Tibial nerve (tissue), 4 donors: Measurements from ENCODE around the gene EIF1AX. TPM values are rescaled to one million over a fixed set of nuclear protein-coding genes. Genes with fewer than 3 reads are reported as not detected.
A peak's percentile ranks its signal among the peaks of the same experiment; 100 is the strongest.
"Not testable (repeated sequence)": the region's sequence is repeated elsewhere in the genome, so short reads cannot be mapped to it uniquely, and the experiment has no call there.

Source experiments
- DNase-seq, 2 donors: peaks; one replicate each; pipeline ENCODE4 v3.0.0-alpha.2; 2019; ENCODE audit warnings: low spot score in 2 of 2
- H3K27ac ChIP-seq, 4 donors: fragments of 200-600 bp; sonication (generic) in 3 of 4; one replicate each; pipeline ENCODE4 v1.5.1; 2017 to 2019; ENCODE audit warnings: mild to moderate bottlenecking in 1 of 4
- H3K27me3 ChIP-seq, 2 donors: fragments of 200-600 bp; sonication (generic) in 1 of 2; one replicate each; pipeline versions ENCODE4 v1.5.1 to v1.6.0; 2017 to 2019
- H3K36me3 ChIP-seq, 3 donors: fragments of 200-600 bp; sonication (generic); one replicate each; pipeline ENCODE4 v1.5.1; 2018 to 2019
- H3K4me1 ChIP-seq, 4 donors: fragments of 200-600 bp; sonication (generic) in 3 of 4; one replicate each; pipeline ENCODE4 v1.5.1; 2017 to 2019
- H3K4me3 ChIP-seq, 4 donors: fragments of 200-600 bp; sonication (generic) in 3 of 4; one replicate each; pipeline ENCODE4 v1.5.1; 2017 to 2019; ENCODE audit warnings: mild to moderate bottlenecking in 1 of 4, moderate library complexity in 1 of 4
- H3K9me3 ChIP-seq, 4 donors: fragments of 200-600 bp; sonication (generic) in 3 of 4; one replicate each; pipeline ENCODE4 v1.5.1; 2017 to 2019
- CTCF ChIP-seq, 5 experiments: fragments of 200-600 bp in 3 of 5; fragments of 450-650 bp in 2 of 5; sonication (generic) in 3 of 5; IDR thresholded peaks; one replicate each; pipeline ENCODE4 v1.5.1; 2016 to 2019; ENCODE audit warnings: antibody characterized with exemption in 5 of 5, mild to moderate bottlenecking in 3 of 5, moderate library complexity in 2 of 5
- EP300 ChIP-seq, 2 donors: sonication (generic); formaldehyde crosslinking; IDR thresholded peaks; one replicate each; pipeline ENCODE4 v1.6.1; 2017; ENCODE audit warnings: antibody characterized with exemption in 2 of 2, mild to moderate bottlenecking in 1 of 2
- POLR2A ChIP-seq, 2 donors: fragments of 450-650 bp; IDR thresholded peaks; one replicate each; pipeline ENCODE4 v1.6.1; 2017; ENCODE audit warnings: antibody characterized with exemption in 2 of 2, mild to moderate bottlenecking in 2 of 2, moderate library complexity in 2 of 2
- WGBS, 2 donors: methylation state at CpG; one replicate each; pipeline ENCODE4 v1.1.5; 2018; 5-methylcytosine and 5-hydroxymethylcytosine counted together
- total RNA-seq, 4 donors: library from RNA; depleted of rRNA; stranded (reverse); fragments of >200 nt; gene quantifications; one replicate each; pipeline ENCODE4 v1.1.0, GENCODE V29; 2016

EIF1AX gene
- total RNA-seq, 4 donors from 2014 or later = 26.3 to 74.1 (median 53.8) TPM

DNA sequence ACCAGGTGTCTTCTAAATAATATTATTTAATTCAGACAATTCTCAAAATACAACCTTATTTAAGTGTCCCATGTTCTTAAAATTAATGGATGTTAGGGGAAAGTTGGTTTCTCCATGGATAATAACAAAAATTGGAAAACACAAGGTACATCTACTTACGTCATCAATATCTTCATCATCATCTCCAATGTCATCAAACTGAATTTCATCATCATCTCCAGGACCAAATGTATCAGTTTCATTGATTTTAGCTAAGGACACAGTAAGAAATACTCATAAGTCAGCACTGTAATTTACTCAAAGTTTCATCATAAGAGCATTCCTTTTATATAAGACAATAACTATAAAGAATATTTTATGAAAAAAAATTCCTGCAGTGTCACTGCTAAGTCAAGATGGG lies 11.3 kb downstream of the EIF1AX start:
- H3K36me3 ChIP-seq = peaks cover 0 to 17% (median 0%) of the 10 kb centered on the region in 3 donors
- no peak for TF ChIP-seq EP300 (IDR thresholded peaks at IDR 0.05)
- no peak for TF ChIP-seq POLR2A (IDR thresholded peaks at IDR 0.05)
- TF ChIP-seq CTCF (IDR thresholded peaks at IDR 0.05) = no peak
- H3K4me1 ChIP-seq = no peaks in the 10 kb centered on the region
- H3K4me3 ChIP-seq = no peak overlapping the region
- no peak for DNase-seq
- H3K9me3 ChIP-seq = no peaks in the 10 kb centered on the region
- WGBS, 2 donors = 75 to 96% methylated on average over 1 of the region's 1 CpG
- no peak overlapping the region for H3K27ac ChIP-seq
- H3K27me3 ChIP-seq = no peaks in the 10 kb centered on the region

- TF ChIP-seq CTCF (IDR thresholded peaks at IDR 0.05) = no peak
- WGBS, 2 donors = 84 to 100% methylated on average over 1 of the region's 1 CpG
Observed at GRCh38 chrX:20129547-20129946, 12.1 kb downstream of the EIF1AX start.

DNA sequence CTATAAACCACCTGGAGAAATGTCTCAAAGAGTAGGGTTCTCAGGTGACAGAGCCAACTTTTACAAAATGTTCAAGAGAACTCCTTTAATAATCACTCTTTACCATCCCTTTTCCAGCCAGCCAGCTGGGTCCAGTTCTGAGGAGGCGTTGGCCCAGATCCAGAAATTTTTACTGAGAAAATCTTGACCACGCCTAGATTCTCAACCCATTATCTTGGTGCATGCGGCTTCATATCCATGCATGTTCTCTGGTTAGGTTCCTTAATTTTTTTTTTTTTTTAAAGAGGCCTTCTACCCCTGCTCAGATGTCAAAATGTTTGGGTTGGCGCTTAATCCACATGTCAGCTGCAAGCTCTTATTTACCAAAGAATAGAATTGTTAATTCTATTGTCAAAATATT lies 13.0 kb downstream of the EIF1AX start:
- H3K36me3 ChIP-seq = peaks cover 0 to 10% (median 0%) of the 10 kb centered on the region in 3 donors
- no peak overlapping the region for H3K4me3 ChIP-seq
- H3K27me3 ChIP-seq = no peaks in the 10 kb centered on the region
- DNase-seq = no peak
- no peak overlapping the region for H3K27ac ChIP-seq
- H3K4me1 ChIP-seq = no peaks in the 10 kb centered on the region
- 39 to 65% methylated on average over 4 of the region's 4 CpGs for WGBS, 2 donors
- H3K9me3 ChIP-seq = no peaks in the 10 kb centered on the region
- TF ChIP-seq POLR2A (IDR thresholded peaks at IDR 0.05) (no peak), EP300 (IDR thresholded peaks at IDR 0.05) (no peak), CTCF (IDR thresholded peaks at IDR 0.05) (no peak)

More at GRCh38 chrX:20129547-20129946, 12.1 kb downstream of the EIF1AX start:
- Histone ChIP-seq H3K27me3 (no peaks in the 10 kb centered on the region), H3K27ac (no peak overlapping the region), H3K4me3 (no peak overlapping the region), H3K36me3 (peaks cover 0 to 17% (median 0%) of the 10 kb centered on the region in 3 donors), H3K4me1 (no peaks in the 10 kb centered on the region), H3K9me3 (no peaks in the 10 kb centered on the region)
- DNase-seq = no peak

DNA sequence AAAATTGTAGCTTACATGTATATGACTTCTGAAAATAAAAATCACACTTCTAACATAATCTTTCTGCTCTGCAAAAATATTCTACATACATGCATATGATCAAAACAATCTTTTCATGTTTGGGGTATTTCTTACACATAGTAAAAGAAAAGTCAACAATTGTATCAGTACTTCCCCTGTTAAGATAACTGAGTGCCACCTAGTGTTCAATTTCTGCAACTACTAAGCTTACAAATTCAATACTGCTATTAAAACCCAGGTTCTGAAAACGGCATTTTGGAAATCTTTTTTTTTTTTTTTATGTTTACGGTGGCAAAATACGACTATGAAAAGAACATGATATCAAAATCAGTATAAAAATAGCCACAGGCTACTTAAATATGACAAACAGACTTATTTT lies 14.2 kb downstream of the EIF1AX start:
- not testable (repeated sequence) for H3K9me3 ChIP-seq, H3K27ac ChIP-seq, H3K27me3 ChIP-seq, H3K4me1 ChIP-seq, DNase-seq, H3K4me3 ChIP-seq
- H3K36me3 ChIP-seq = peaks cover 0 to 10% (median 0%) of the 10 kb centered on the region in 3 donors
- peak in 2 of 5 experiments; percentile 25 to 39 for TF ChIP-seq CTCF (IDR thresholded peaks at IDR 0.05)
- 1 to 10% methylated on average over 3 of the region's 3 CpGs for WGBS, 2 donors

DNA sequence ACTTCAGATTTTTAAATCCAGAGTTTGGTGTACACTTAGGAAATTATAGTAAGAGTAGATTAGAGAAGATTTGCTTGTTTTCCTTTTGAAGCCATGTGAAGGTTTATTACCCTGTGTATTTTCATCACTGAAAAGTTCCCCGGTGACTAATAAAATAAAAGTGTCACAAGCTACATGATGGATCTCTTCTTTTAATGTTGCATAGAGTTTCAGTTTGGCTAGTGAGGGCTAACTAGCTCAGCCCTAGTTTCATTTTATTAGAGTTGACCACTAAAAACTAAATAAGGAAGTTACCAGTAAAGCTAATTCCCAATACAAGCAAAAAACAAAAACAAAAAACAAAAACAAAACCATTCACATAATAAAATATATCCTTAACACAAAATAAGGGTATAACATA lies 14.8 kb downstream of the EIF1AX start:
- WGBS, 2 donors = 43 to 53% methylated on average over 1 of the region's 1 CpG
- not testable (repeated sequence) for H3K27ac ChIP-seq, H3K4me1 ChIP-seq

DNA sequence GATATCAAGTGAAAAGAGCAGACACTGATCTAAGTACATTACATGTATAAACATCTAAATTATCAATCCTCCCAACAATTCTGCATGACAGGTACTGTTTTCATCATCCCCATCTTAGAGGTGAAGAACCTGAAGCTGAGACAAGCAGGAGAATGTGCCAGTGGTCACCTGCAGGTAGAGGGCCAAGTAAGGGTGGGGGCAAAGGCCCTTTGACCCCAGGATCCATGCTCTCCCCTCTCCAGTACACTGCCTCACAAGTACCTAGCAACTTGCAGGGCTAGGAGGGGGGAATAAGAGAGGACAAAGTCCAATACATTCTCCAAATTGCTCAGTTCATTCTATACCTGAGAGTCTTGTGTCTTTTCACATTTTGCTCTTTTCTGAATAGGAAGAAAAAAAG lies 16.7 kb downstream of the EIF1AX start:
- H3K27ac ChIP-seq = no peak overlapping the region
- DNase-seq = no peak
- no peaks in the 10 kb centered on the region for H3K9me3 ChIP-seq
- no peaks in the 10 kb centered on the region for H3K4me1 ChIP-seq
- H3K4me3 ChIP-seq = no peak overlapping the region
- H3K27me3 ChIP-seq = no peaks in the 10 kb centered on the region
- TF ChIP-seq EP300 (IDR thresholded peaks at IDR 0.05) = no peak
- no peak for TF ChIP-seq CTCF (IDR thresholded peaks at IDR 0.05)
- no peaks in the 10 kb centered on the region for H3K36me3 ChIP-seq

More for the DNA sequence above, 14.8 kb downstream of the EIF1AX start:
- not testable (repeated sequence) for DNase-seq, H3K4me3 ChIP-seq, H3K36me3 ChIP-seq, H3K9me3 ChIP-seq, H3K27me3 ChIP-seq
